GM10266 (cell line): ENCODE data around the gene ALDH16A1.

ENCODE experiments used
- DNase-seq: peaks from one replicate; pipeline ENCODE4 v3.0.0; 2012; ENCODE audit errors: extremely low spot score
- TF ChIP-seq, protein P1 (sequence below): IDR thresholded peaks from 2 replicates; pipeline ENCODE4 v1.5.1; 2012; ENCODE audit warnings: mild to moderate bottlenecking, low read depth; ENCODE audit not compliant: control insufficient read depth, insufficient read depth; ENCODE audit errors: missing control alignments

Gene ALDH16A1

GRCh38 chr19:49491030-49491803, 38.2 kb downstream of the ALDH16A1 start:
- TF ChIP-seq, protein P1, sequence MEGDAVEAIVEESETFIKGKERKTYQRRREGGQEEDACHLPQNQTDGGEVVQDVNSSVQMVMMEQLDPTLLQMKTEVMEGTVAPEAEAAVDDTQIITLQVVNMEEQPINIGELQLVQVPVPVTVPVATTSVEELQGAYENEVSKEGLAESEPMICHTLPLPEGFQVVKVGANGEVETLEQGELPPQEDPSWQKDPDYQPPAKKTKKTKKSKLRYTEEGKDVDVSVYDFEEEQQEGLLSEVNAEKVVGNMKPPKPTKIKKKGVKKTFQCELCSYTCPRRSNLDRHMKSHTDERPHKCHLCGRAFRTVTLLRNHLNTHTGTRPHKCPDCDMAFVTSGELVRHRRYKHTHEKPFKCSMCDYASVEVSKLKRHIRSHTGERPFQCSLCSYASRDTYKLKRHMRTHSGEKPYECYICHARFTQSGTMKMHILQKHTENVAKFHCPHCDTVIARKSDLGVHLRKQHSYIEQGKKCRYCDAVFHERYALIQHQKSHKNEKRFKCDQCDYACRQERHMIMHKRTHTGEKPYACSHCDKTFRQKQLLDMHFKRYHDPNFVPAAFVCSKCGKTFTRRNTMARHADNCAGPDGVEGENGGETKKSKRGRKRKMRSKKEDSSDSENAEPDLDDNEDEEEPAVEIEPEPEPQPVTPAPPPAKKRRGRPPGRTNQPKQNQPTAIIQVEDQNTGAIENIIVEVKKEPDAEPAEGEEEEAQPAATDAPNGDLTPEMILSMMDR, result no peak
- DNase-seq, result no peak

GRCh38 chr19:49491804-49492572, 39.0 kb downstream of the ALDH16A1 start:
- DNase-seq, result no peak
- TF ChIP-seq, protein P1, result no peak

DNA sequence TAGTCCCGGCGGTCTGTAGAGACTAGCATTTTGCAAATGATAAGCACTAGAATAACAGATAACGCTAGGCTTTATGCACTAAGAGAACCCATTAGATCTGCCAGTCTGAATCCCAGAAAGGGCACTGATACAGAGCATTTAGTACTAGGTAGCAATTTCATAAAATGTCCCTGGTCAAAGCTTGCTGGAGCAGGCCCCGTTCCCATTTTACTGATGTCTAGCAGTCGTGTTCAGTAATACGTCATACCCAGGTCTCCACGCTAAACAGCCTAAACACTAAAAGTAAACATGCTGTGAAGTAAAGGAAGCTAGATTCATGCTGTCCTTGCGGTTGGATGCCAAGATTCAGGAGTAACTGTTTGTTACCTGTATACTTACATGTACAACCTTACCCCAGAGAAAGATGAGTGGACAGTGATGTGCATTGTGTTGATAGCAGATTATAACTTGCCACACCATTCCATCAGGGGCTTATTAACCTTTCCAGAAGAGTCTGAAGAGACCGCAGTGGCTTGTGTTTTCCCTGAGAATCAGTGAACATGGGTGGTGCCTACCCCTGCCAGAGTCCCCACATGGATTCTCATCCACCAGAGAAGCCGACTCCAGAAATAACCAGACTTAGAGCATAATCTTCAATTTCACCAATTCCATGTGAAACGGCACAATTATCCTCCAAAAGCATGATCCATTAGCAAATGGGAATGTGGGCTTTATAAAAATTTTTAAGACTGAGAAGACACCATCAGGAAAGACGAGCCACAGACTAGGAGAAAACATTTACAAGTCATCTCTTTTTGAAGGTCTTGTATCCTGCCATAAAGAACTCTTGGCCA, 39.8 kb downstream of the ALDH16A1 start:
- DNase-seq, result no peak
- TF ChIP-seq, protein P1, result no peak

- no peak for DNase-seq
- TF ChIP-seq, protein P1, result no peak
These were observed 43.6 kb downstream of the ALDH16A1 start for GRCh38 chr19:49496574-49497008.

- TF ChIP-seq, protein P1, result no peak
- DNase-seq, result no peak
These were observed 44.2 kb downstream of the ALDH16A1 start for GRCh38 chr19:49497047-49497788.

GRCh38 chr19:49497789-49498103, 44.7 kb downstream of the ALDH16A1 start:
- TF ChIP-seq, protein P1, result no peak
- DNase-seq, result no peak
